ENCODE results near the gene DUS3L.

The DUS3L gene

GRCh38 chr19:5792224-5792623, 1.3 kb upstream of the DUS3L start:
- TF ChIP-seq CTCF (IDR thresholded peaks at IDR 0.05): no peak

GRCh38 chr19:5789886-5790558, 941 bp downstream of the DUS3L start:
- TF ChIP-seq CTCF (IDR thresholded peaks at IDR 0.05): no peak

- no peak for TF ChIP-seq CTCF (IDR thresholded peaks at IDR 0.05)
Measured at GRCh38 chr19:5789351-5789761, 1.6 kb downstream of the DUS3L start.

GRCh38 chr19:5788422-5788821, 2.5 kb downstream of the DUS3L start:
- no peak for TF ChIP-seq CTCF (IDR thresholded peaks at IDR 0.05)

- TF ChIP-seq CTCF (IDR thresholded peaks at IDR 0.05): no peak
Measured at GRCh38 chr19:5787409-5788182, 3.4 kb downstream of the DUS3L start.

- no peak for TF ChIP-seq CTCF (IDR thresholded peaks at IDR 0.05)
Measured at GRCh38 chr19:5786593-5787408, 4.2 kb downstream of the DUS3L start.

GRCh38 chr19:5785423-5785822, 5.5 kb downstream of the DUS3L start:
- TF ChIP-seq CTCF (IDR thresholded peaks at IDR 0.05): no peak

All from LNCAP (cell line).